Measurements from ENCODE around the gene TLX1.

TLX1 gene

DNA sequence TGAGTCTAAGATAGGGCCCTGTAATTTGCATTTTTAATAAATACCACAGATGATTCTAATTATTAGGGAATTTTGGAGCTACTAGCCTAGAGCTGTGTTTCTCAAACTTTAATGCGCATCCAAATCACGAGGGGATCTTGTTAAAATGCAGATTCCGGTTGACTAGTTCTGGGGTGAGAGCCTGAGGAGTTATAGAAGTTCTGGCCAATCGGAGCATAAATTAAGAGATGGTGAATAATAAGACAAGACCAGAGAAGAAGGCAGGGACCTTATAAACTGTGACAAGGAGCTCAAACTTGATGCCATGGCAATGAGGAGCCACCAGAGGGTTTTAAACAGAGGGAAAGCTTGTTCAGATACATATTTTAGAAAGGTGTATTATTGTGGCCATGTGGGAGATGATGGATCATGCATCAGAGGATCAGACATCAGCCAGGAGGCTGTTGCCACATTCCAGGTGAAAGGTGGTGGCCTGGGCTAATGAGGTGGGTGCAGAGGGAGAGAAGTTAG, 29.7 kb upstream of the TLX1 start:
- Mint-ChIP-seq H3K36me3 (no peaks in the 10 kb centered on the region), H3K4me3 (no peak overlapping the region), H3K27me3 (peaks cover 74% of the 10 kb centered on the region), H3K4me1 (no peaks in the 10 kb centered on the region), H3K27ac (no peak overlapping the region), H3K9me3 (no peaks in the 10 kb centered on the region)
- ATAC-seq: no peak

- H3K27me3 Mint-ChIP-seq: peaks cover 76% of the 10 kb centered on the region
- ATAC-seq: no peak
- H3K4me1 Mint-ChIP-seq: no peaks in the 10 kb centered on the region
- no peak overlapping the region for H3K4me3 Mint-ChIP-seq
- H3K9me3 Mint-ChIP-seq: no peaks in the 10 kb centered on the region
- H3K36me3 Mint-ChIP-seq: no peaks in the 10 kb centered on the region
- no peak overlapping the region for H3K27ac Mint-ChIP-seq
Observed at GRCh38 chr10:101103430-101103829, 27.7 kb upstream of the TLX1 start.

DNA sequence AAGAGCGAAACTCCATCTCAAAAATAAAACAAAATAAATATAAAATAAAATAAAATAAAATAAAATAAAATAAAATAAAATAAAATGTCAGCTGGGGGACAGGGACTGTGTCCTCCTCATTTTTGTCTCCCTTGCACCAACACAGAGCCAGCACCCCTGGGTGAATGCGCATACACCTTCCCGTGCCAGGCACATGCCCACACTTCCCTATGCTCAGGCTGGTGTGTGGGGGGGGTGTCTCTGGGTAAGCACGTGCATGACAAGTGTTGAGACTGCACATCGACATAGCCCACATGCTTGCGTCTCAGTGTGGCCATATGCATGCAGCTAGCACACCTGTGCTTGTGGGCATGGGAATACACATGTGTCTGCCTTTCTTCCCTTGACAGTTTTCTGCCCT, 24.7 kb upstream of the TLX1 start:
- H3K27me3 Mint-ChIP-seq: peaks cover 66% of the 10 kb centered on the region

DNA sequence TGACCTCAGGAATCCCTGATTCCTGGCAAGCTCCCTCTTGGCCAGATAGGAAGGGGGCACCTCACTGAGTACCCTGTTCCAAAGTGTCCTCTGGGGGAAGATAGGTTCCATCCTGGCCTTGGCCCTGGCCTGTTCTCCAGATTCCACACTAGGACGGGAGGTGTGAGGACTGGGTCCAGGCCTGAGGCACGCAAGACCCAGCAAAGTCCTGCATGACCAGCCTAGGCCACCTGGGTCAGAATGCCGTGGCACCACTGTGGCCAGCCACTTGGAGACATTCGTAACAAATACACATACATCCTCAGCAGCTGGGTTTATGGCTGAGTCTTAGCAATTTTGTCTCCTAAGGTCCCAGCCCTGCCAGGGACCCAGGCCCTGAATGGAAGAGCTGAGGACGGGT, 23.3 kb upstream of the TLX1 start:
- Mint-ChIP-seq H3K27me3 (peaks cover 65% of the 10 kb centered on the region), H3K9me3 (no peaks in the 10 kb centered on the region), H3K4me3 (no peak overlapping the region), H3K4me1 (no peaks in the 10 kb centered on the region), H3K27ac (no peak overlapping the region), H3K36me3 (no peaks in the 10 kb centered on the region)
- no peak for ATAC-seq

More for the DNA sequence above, 24.7 kb upstream of the TLX1 start:
- H3K27ac Mint-ChIP-seq: no peak overlapping the region
- no peaks in the 10 kb centered on the region for H3K9me3 Mint-ChIP-seq
- no peaks in the 10 kb centered on the region for H3K4me1 Mint-ChIP-seq
- ATAC-seq: no peak
- no peaks in the 10 kb centered on the region for H3K36me3 Mint-ChIP-seq
- H3K4me3 Mint-ChIP-seq: no peak overlapping the region

DNA sequence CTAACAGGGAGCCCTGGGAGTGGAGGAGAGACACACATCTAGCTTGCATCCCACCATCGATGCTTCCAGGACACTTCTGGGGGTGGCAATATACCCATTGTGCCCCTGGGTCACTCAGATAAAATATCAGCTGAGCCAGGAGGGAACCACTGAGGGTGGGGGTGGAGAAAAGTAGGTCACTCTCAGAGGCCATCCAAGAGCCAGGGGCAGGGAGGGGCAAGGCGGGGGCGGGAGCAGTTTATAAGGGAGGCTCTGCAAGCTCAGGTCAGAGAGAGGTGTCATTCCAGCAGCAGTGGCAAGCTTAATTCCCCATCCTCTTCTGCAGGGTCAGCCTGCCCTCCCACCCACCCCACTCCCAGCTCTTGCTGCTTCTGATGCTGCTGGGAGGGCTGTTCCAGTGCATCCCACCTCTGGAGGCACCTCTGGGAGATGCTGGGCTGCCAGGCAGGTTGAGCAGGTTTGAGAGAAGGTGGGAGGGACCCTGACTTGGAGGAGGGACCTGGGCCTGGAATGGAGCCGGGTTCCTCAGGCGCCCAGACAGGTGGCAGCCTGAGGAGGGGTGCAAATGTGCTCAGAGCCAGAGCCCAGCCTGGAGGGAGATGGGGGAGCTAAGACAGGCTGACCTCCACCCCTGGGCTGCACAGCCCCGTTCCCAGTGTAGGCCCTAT, 20.1 kb upstream of the TLX1 start:
- Mint-ChIP-seq H3K27me3 (peaks cover 70% of the 10 kb centered on the region), H3K4me3 (no peak overlapping the region), H3K36me3 (no peaks in the 10 kb centered on the region), H3K4me1 (no peaks in the 10 kb centered on the region), H3K9me3 (no peaks in the 10 kb centered on the region), H3K27ac (no peak overlapping the region)
- no peak for ATAC-seq

GRCh38 chr10:101111547-101111946, 19.6 kb upstream of the TLX1 start:
- no peak overlapping the region for H3K4me3 Mint-ChIP-seq

GRCh38 chr10:101112799-101113594, 18.1 kb upstream of the TLX1 start:
- Mint-ChIP-seq H3K36me3 (no peaks in the 10 kb centered on the region), H3K4me3 (no peak overlapping the region), H3K9me3 (no peaks in the 10 kb centered on the region), H3K27ac (no peak overlapping the region), H3K4me1 (no peaks in the 10 kb centered on the region), H3K27me3 (peaks cover 50% of the 10 kb centered on the region)
- ATAC-seq: peak; percentile 39

More at GRCh38 chr10:101111547-101111946, 19.6 kb upstream of the TLX1 start:
- Mint-ChIP-seq H3K4me1 (no peaks in the 10 kb centered on the region), H3K27me3 (peaks cover 64% of the 10 kb centered on the region), H3K9me3 (no peaks in the 10 kb centered on the region), H3K27ac (no peak overlapping the region), H3K36me3 (no peaks in the 10 kb centered on the region)
- ATAC-seq: peak; percentile 9

GRCh38 chr10:101113890-101114403, 17.2 kb upstream of the TLX1 start:
- Mint-ChIP-seq H3K36me3 (no peaks in the 10 kb centered on the region), H3K9me3 (no peaks in the 10 kb centered on the region), H3K4me3 (no peak overlapping the region), H3K27me3 (peaks cover 41% of the 10 kb centered on the region), H3K4me1 (no peaks in the 10 kb centered on the region), H3K27ac (no peak overlapping the region)
- no peak for ATAC-seq

GRCh38 chr10:101114646-101115045, 16.5 kb upstream of the TLX1 start:
- Mint-ChIP-seq H3K4me3 (no peak overlapping the region), H3K27ac (no peak overlapping the region), H3K27me3 (peaks cover 41% of the 10 kb centered on the region), H3K9me3 (no peaks in the 10 kb centered on the region), H3K36me3 (no peaks in the 10 kb centered on the region), H3K4me1 (no peaks in the 10 kb centered on the region)
- no peak for ATAC-seq

DNA sequence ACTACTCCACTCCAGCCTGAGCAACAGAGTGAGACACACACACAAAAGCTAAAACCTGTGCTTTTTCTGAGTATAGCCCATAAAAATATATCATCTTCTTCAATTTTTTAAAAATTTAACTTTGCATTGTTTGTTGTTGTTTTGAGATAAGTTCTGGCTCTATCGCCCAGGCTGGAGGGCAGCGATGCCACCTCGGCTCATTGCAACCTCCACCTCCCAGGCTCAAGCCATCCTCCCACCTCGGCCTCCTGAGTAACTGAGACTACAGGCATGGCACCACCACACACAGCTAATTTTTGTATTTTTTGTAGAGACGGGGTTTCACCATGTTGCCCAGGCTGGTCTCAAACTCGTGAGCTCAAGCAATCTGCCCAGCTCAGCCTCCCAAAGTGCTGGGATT, 14.3 kb upstream of the TLX1 start:
- Mint-ChIP-seq H3K27ac (no peak overlapping the region), H3K27me3 (peaks cover 42% of the 10 kb centered on the region), H3K9me3 (no peaks in the 10 kb centered on the region), H3K4me1 (peaks cover 12% of the 10 kb centered on the region), H3K36me3 (no peaks in the 10 kb centered on the region), H3K4me3 (no peak overlapping the region)
- ATAC-seq: no peak

GRCh38 chr10:101118031-101118430, 13.1 kb upstream of the TLX1 start:
- Mint-ChIP-seq H3K36me3 (no peaks in the 10 kb centered on the region), H3K9me3 (no peaks in the 10 kb centered on the region), H3K27me3 (peaks cover 42% of the 10 kb centered on the region), H3K4me3 (no peak overlapping the region), H3K4me1 (peaks cover 25% of the 10 kb centered on the region), H3K27ac (no peak overlapping the region)
- ATAC-seq: no peak

DNA sequence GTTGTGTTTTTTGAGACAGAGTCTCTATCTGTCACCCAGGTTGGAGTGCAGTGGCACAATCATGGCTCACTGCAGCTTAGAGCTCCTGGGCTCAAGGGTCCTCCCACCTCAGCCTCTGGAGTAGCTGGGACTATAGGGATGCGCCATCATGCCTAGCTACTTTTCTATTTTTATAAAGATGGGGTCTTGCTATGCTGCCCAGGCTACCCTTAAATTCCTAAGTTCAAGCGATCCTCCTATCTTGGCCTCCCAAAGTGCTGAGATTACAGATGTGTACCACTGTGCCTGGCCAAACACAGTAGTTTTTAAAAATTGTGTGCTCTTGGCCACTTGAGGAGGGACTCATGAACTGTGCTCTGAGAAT, 10.6 kb upstream of the TLX1 start:
- H3K4me1 Mint-ChIP-seq: peaks cover 36% of the 10 kb centered on the region
- no peak for ATAC-seq
- peak overlapping the region; percentile 85 for H3K4me3 Mint-ChIP-seq
- no peaks in the 10 kb centered on the region for H3K36me3 Mint-ChIP-seq
- H3K27me3 Mint-ChIP-seq: peaks cover 50% of the 10 kb centered on the region
- no peaks in the 10 kb centered on the region for H3K9me3 Mint-ChIP-seq
- H3K27ac Mint-ChIP-seq: peak overlapping the region; percentile 83

GRCh38 chr10:101120884-101121653, 10.0 kb upstream of the TLX1 start:
- H3K27ac Mint-ChIP-seq: peak overlapping the region; percentile 83
- H3K9me3 Mint-ChIP-seq: no peaks in the 10 kb centered on the region
- H3K36me3 Mint-ChIP-seq: no peaks in the 10 kb centered on the region
- peak; percentile 77 for ATAC-seq
- H3K4me3 Mint-ChIP-seq: peak overlapping the region; percentile 85
- peaks cover 56% of the 10 kb centered on the region for H3K27me3 Mint-ChIP-seq
- H3K4me1 Mint-ChIP-seq: peaks cover 36% of the 10 kb centered on the region

GRCh38 chr10:101121654-101122031, 9.5 kb upstream of the TLX1 start:
- Mint-ChIP-seq H3K4me1 (peaks cover 36% of the 10 kb centered on the region), H3K36me3 (no peaks in the 10 kb centered on the region), H3K27ac (no peak overlapping the region), H3K4me3 (peak overlapping the region; percentile 85), H3K9me3 (no peaks in the 10 kb centered on the region), H3K27me3 (peaks cover 61% of the 10 kb centered on the region)
- no peak for ATAC-seq
